ENCODE data around the gene CNIH2. TPM values are rescaled to one million over a fixed set of nuclear protein-coding genes. Genes with fewer than 3 reads are reported as not detected.

Gene CNIH2
- total and polyA plus RNA-seq, 8 donors: 0.81 to 5.2 (median 3.6) TPM

- Histone ChIP-seq H3K4me3 (no peak overlapping the region), H3K27me3 (no peaks in the 10 kb centered on the region), H3K27ac (no peak overlapping the region), H3K9me3 (no peaks in the 10 kb centered on the region), H3K36me3 (peaks cover 0 to 26% of the 10 kb centered on the region in 2 donors), H3K4me1 (peaks cover 17 to 31% of the 10 kb centered on the region in 2 donors)
- DNase-seq: no peak
- ATAC-seq: no peak
- intact Hi-C loops (cut with DNase I): no loop called here
- TF ChIP-seq CTCF (IDR thresholded peaks at IDR 0.05): no peak
Observed at GRCh38 chr11:66329165-66329673, 51.2 kb downstream of the CNIH2 start.

- ATAC-seq (no peak), DNase-seq (peak in 1 of 4 donors; percentile 61)
- no peak overlapping the region for H3K27ac ChIP-seq
- H3K27me3 ChIP-seq: no peaks in the 10 kb centered on the region
- intact Hi-C loops (cut with DNase I): no loop called here
- no peak overlapping the region for H3K4me3 ChIP-seq
- H3K4me1 ChIP-seq: peaks cover 28 to 41% of the 10 kb centered on the region in 2 donors
- no peaks in the 10 kb centered on the region for H3K9me3 ChIP-seq
- H3K36me3 ChIP-seq: peaks cover 0 to 26% of the 10 kb centered on the region in 2 donors
- no peak for TF ChIP-seq CTCF (IDR thresholded peaks at IDR 0.05)
Observed at GRCh38 chr11:66330931-66331330, 53.0 kb downstream of the CNIH2 start.

GRCh38 chr11:66331542-66332370 is 53.8 kb downstream of the CNIH2 start:
- Histone ChIP-seq H3K4me3 (no peak overlapping the region), H3K27ac (no peak overlapping the region), H3K36me3 (peaks cover 0 to 26% of the 10 kb centered on the region in 2 donors), H3K27me3 (no peaks in the 10 kb centered on the region), H3K9me3 (no peaks in the 10 kb centered on the region), H3K4me1 (peaks cover 28 to 46% of the 10 kb centered on the region in 2 donors)
- DNase-seq (no peak), ATAC-seq (no peak)
- TF ChIP-seq CTCF (IDR thresholded peaks at IDR 0.05): no peak
- intact Hi-C loops (cut with DNase I): no loop called here

- no peak overlapping the region for H3K27ac ChIP-seq
- intact Hi-C loops (cut with DNase I): no loop called here
- TF ChIP-seq CTCF (IDR thresholded peaks at IDR 0.05): no peak
- H3K27me3 ChIP-seq: no peaks in the 10 kb centered on the region
- peak in 2 of 4 donors; percentile 26 to 51 for DNase-seq
- no peak for ATAC-seq
- no peaks in the 10 kb centered on the region for H3K9me3 ChIP-seq
- no peak overlapping the region for H3K4me3 ChIP-seq
- peaks cover 0 to 34% of the 10 kb centered on the region in 2 donors for H3K36me3 ChIP-seq
- peaks cover 29 to 48% of the 10 kb centered on the region in 2 donors for H3K4me1 ChIP-seq
Observed at GRCh38 chr11:66332371-66333219, 54.6 kb downstream of the CNIH2 start.

Measured in left lung (tissue), 10 donors.